Loucy (cell line): ENCODE measurements around the gene CCBE1.

Source experiments
- EZH2phosphoT487 ChIP-seq: fragments of 200-600 bp; IDR thresholded peaks from 2 replicates; pipeline ENCODE4 v1.6.1; 2018; ENCODE audit warnings: antibody characterized with exemption, mild to moderate bottlenecking, moderate library complexity, borderline replicate concordance
- TF ChIP-seq, protein P1 (sequence below): fragments of 200-600 bp; sonication (generic); conservative IDR thresholded peaks from 2 replicates; pipeline ENCODE4 v1.5.1; 2014; ENCODE audit warnings: mild to moderate bottlenecking, antibody characterized with exemption, low read length

DNA sequence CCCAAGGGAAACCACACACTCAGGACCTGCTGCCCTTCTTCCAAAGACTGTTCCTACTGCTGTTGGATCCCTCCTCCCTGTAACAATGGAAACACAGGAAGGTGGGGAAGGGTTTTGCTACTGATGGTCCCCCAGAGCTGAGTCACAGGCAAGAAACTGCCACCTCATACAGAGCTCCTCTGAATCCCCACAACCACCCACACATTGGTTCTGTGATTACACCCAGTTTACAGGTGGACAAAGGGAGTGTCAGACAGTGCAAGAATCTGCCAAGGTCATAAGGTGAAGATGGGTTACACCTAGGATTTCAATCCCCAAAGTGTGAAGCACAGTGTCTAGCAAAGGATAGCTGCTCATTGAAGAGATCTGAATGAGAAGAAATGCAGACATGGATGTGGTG, 196.5 kb downstream of the CCBE1 start:
- TF ChIP-seq, protein P1, sequence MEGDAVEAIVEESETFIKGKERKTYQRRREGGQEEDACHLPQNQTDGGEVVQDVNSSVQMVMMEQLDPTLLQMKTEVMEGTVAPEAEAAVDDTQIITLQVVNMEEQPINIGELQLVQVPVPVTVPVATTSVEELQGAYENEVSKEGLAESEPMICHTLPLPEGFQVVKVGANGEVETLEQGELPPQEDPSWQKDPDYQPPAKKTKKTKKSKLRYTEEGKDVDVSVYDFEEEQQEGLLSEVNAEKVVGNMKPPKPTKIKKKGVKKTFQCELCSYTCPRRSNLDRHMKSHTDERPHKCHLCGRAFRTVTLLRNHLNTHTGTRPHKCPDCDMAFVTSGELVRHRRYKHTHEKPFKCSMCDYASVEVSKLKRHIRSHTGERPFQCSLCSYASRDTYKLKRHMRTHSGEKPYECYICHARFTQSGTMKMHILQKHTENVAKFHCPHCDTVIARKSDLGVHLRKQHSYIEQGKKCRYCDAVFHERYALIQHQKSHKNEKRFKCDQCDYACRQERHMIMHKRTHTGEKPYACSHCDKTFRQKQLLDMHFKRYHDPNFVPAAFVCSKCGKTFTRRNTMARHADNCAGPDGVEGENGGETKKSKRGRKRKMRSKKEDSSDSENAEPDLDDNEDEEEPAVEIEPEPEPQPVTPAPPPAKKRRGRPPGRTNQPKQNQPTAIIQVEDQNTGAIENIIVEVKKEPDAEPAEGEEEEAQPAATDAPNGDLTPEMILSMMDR = no peak
- TF ChIP-seq EZH2phosphoT487 = no peak
